GM12892 (cell line): ENCODE results near the gene DENND1A.

Experiments
- POLR2A ChIP-seq: IDR thresholded peaks from 2 replicates; pipeline ENCODE4 v1.6.1; 2011; ENCODE audit warnings: low read depth, low read length, control low read depth
- TAF1 ChIP-seq: IDR thresholded peaks from 2 replicates; pipeline ENCODE4 v1.6.1; 2011; ENCODE audit warnings: low read depth, mild to moderate bottlenecking, control low read depth, low read length, borderline replicate concordance

- no peak for TF ChIP-seq POLR2A
- TF ChIP-seq TAF1, result no peak
Observed at GRCh38 chr9:123406016-123406415, 523.9 kb downstream of the DENND1A start.
